GM12865 (cell line): ENCODE data around the gene GIMD1.
A peak's percentile ranks its signal among the peaks of the same experiment; 100 is the strongest.
"Not testable (repeated sequence)": the region's sequence is repeated elsewhere in the genome, so short reads cannot be mapped to it uniquely, and the experiment has no call there.

ENCODE experiments used
- DNase-seq: peaks from one replicate; pipeline ENCODE4 v3.0.0; 2010; ENCODE audit warnings: low read depth
- H3K4me3 ChIP-seq: 2 replicates; pipeline ENCODE4 v1.5.1; 2011; ENCODE audit warnings: mild to moderate bottlenecking, low read depth, low read length, control low read depth
- CTCF ChIP-seq: IDR thresholded peaks from 2 replicates; pipeline ENCODE4 v1.5.1; 2011; ENCODE audit warnings: low read length, control low read depth, low read depth, inconsistent platforms; ENCODE audit not compliant: insufficient read depth; ENCODE audit errors: missing control alignments

The GIMD1 gene

GRCh38 chr4:106337916-106338315, 30.7 kb downstream of the GIMD1 start:
- no peak for DNase-seq
- H3K4me3 ChIP-seq = no peak overlapping the region
- TF ChIP-seq CTCF = no peak

GRCh38 chr4:106336618-106337017, 32.0 kb downstream of the GIMD1 start:
- TF ChIP-seq CTCF = no peak
- DNase-seq = no peak
- H3K4me3 ChIP-seq = no peak overlapping the region

- DNase-seq = no peak
- TF ChIP-seq CTCF = no peak
- H3K4me3 ChIP-seq = no peak overlapping the region
These were observed 33.7 kb downstream of the GIMD1 start for GRCh38 chr4:106334741-106335470.

- TF ChIP-seq CTCF = no peak
- no peak for DNase-seq
- no peak overlapping the region for H3K4me3 ChIP-seq
These were observed 35.4 kb downstream of the GIMD1 start for GRCh38 chr4:106333186-106333585.

GRCh38 chr4:106329041-106329618, 39.4 kb downstream of the GIMD1 start:
- peak; percentile 35 for DNase-seq
- H3K4me3 ChIP-seq = no peak overlapping the region
- peak; percentile 51 for TF ChIP-seq CTCF

GRCh38 chr4:106325800-106326199, 42.8 kb downstream of the GIMD1 start:
- no peak for TF ChIP-seq CTCF
- no peak for DNase-seq
- no peak overlapping the region for H3K4me3 ChIP-seq

GRCh38 chr4:106323119-106323518, 45.5 kb downstream of the GIMD1 start:
- DNase-seq = no peak
- H3K4me3 ChIP-seq = no peak overlapping the region
- no peak for TF ChIP-seq CTCF

GRCh38 chr4:106321814-106322213, 46.8 kb downstream of the GIMD1 start:
- not testable (repeated sequence) for H3K4me3 ChIP-seq, DNase-seq

- not testable (repeated sequence) for H3K4me3 ChIP-seq, DNase-seq
These were observed 47.4 kb downstream of the GIMD1 start for GRCh38 chr4:106321168-106321567.
